ENCODE results near the gene MYT1. TPM values are rescaled to one million over a fixed set of nuclear protein-coding genes. Genes with fewer than 3 reads are reported as not detected.
"Not testable (repeated sequence)": the region's sequence is repeated elsewhere in the genome, so short reads cannot be mapped to it uniquely, and the experiment has no call there.

MYT1 gene
- total RNA-seq, 4 donors from 2014 or later, result 0.34 TPM; not detected in 3

DNA sequence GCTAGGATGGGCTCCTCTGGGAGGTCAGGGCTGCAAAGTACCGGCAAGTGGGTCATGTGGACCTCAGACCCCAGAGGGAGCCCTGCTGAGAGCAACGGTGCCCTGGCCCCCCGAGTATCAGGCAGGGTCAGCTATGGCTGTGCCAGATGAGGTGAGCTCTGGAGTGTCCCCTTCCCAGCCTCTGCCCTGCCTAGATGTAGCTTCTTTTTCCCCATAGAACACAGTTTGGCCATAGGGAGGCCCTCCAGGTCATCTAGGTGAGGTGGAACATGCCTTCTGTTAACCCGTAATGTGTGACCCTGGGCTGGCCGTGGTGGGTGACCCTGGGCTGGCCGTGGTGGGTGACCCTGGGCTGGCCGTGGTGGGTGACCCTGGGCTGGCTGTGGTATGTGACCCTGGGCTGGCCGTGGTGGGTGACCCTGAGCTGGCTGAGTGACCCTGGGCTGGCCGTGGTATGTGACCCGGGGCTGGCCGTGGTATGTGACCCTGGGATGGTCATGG is 70.1 kb downstream of the MYT1 start:
- Histone ChIP-seq H3K36me3 (no peaks in the 10 kb centered on the region), H3K27ac (no peak overlapping the region), H3K4me3 (no peak overlapping the region), H3K9me3 (no peaks in the 10 kb centered on the region), H3K4me1 (peaks cover 6% of the 10 kb centered on the region), H3K27me3 (no peaks in the 10 kb centered on the region)
- no peak for DNase-seq (ENCODE audit: low spot score in 2 of 2)
- TF ChIP-seq EP300 (IDR thresholded peaks at IDR 0.05), result no peak
- 79% methylated on average over 2 of the region's 11 CpGs for WGBS

DNA sequence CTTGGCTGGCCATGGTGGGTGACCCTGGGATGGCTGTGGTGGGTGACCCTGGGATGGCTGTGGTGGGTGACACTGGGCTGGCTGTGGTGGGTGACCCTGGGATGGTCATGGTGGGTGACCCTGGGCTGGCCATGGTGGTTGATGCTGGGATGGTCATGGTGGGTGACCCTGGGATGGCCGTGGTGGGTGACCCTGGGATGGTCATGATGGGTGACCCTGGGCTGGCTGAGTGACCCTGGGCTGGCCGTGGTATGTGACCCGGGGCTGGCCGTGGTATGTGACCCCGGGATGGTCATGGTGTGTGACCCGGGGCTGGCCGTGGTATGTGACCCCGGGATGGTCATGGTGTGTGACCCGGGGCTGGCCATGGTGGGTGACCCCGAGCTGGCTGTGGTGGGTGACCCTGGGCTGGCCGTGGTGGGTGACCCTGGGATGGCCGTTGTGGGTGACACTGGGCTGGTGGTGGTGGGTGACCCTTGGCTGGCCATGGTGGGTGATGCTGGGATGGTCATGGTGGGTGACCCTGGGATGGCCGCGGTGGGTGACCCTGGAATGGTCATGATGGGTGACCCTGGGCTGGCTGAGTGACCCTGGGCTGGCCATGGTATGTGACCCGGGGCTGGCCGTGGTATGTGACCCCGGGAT is 70.8 kb downstream of the MYT1 start:
- H3K36me3 ChIP-seq; H3K27me3 ChIP-seq; DNase-seq (ENCODE audit: low spot score in 2 of 2); H3K9me3 ChIP-seq; H3K4me1 ChIP-seq; H3K4me3 ChIP-seq; H3K27ac ChIP-seq: not testable (repeated sequence)
- 98% methylated on average over 8 of the region's 17 CpGs for WGBS

DNA sequence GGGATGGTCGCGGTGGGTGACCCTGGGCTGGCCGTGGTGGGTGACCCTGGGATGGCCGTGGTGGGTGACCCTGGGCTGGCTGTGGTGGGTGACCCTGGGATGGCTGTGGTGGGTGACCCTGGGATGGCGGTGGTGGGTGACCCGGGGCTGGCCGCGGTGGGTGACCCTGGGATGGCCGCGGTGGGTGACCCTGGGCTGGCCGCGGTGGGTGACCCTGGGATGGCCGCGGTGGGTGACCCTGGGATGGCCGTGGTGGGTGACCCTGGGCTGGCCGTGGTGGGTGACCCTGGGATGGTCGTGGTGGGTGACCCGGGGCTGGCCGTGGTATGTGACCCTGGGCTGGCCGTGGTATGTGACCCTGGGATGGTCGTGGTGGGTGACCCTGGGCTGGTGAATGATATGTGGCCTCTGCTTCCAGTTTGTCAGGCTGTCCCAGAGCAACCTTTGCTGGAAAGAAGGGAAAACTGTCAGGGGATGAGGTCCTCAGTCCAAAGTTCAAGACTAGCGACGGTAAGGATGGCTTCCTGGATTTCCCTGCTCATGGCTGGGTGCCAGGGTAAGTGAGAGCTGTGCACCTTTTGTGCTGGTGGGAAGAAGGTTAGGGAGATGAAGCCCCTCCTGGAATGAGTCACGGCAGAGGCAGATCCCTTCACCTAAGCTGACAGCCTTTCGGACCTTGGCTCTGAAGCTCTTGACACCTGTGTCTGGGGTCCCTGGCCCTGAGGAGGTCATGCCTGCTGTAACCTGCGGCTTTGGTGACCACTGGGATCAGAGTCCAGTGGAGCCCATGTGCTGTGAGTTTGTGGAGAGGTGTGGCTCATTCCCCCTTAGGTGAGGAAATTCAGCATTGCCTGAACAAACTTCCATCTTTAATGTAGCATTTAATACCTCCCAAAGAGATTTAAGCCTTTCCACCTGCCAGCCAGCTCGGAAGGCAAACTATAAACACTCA is 72.2 kb downstream of the MYT1 start:
- no peaks in the 10 kb centered on the region for H3K4me1 ChIP-seq
- 85% methylated on average over 14 of the region's 27 CpGs for WGBS
- H3K27ac ChIP-seq, result no peak overlapping the region
- H3K4me3 ChIP-seq, result no peak overlapping the region
- H3K27me3 ChIP-seq, result no peaks in the 10 kb centered on the region
- no peak for DNase-seq (ENCODE audit: low spot score in 2 of 2)
- TF ChIP-seq POLR2A (IDR thresholded peaks at IDR 0.05), result no peak
- no peaks in the 10 kb centered on the region for H3K36me3 ChIP-seq
- no peaks in the 10 kb centered on the region for H3K9me3 ChIP-seq

DNA sequence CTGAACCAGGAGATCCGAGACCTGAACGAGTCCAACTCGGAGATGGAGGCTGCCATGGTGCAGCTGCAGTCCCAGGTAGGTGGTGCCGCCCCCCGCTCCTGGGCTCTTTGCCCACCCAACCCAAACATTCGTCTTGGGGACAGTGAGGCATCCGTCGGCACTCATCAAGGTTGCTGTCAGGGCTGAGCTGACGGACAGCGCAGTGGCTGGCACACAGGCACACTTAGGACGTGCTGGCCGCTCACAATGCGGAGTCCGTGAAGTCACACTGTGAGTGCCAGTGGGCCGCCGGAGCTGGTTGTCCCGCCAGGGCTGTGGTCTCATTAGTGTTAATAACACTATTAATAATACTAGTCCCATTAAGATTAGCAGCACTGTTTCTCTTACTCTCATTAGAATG is 73.1 kb downstream of the MYT1 start:
- H3K4me3 ChIP-seq, result no peak overlapping the region
- no peak overlapping the region for H3K27ac ChIP-seq
- no peaks in the 10 kb centered on the region for H3K9me3 ChIP-seq
- no peaks in the 10 kb centered on the region for H3K4me1 ChIP-seq
- TF ChIP-seq POLR2A (IDR thresholded peaks at IDR 0.05) (no peak), EP300 (IDR thresholded peaks at IDR 0.05) (no peak), POLR2AphosphoS5 (IDR thresholded peaks at IDR 0.05) (no peak)
- TF ChIP-seq, protein P1, sequence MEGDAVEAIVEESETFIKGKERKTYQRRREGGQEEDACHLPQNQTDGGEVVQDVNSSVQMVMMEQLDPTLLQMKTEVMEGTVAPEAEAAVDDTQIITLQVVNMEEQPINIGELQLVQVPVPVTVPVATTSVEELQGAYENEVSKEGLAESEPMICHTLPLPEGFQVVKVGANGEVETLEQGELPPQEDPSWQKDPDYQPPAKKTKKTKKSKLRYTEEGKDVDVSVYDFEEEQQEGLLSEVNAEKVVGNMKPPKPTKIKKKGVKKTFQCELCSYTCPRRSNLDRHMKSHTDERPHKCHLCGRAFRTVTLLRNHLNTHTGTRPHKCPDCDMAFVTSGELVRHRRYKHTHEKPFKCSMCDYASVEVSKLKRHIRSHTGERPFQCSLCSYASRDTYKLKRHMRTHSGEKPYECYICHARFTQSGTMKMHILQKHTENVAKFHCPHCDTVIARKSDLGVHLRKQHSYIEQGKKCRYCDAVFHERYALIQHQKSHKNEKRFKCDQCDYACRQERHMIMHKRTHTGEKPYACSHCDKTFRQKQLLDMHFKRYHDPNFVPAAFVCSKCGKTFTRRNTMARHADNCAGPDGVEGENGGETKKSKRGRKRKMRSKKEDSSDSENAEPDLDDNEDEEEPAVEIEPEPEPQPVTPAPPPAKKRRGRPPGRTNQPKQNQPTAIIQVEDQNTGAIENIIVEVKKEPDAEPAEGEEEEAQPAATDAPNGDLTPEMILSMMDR (IDR thresholded peaks at IDR 0.05), result no peak
- H3K27me3 ChIP-seq, result no peaks in the 10 kb centered on the region
- 90% methylated on average over 17 of the region's 17 CpGs for WGBS
- no peak for DNase-seq (ENCODE audit: low spot score in 2 of 2)
- no peaks in the 10 kb centered on the region for H3K36me3 ChIP-seq

DNA sequence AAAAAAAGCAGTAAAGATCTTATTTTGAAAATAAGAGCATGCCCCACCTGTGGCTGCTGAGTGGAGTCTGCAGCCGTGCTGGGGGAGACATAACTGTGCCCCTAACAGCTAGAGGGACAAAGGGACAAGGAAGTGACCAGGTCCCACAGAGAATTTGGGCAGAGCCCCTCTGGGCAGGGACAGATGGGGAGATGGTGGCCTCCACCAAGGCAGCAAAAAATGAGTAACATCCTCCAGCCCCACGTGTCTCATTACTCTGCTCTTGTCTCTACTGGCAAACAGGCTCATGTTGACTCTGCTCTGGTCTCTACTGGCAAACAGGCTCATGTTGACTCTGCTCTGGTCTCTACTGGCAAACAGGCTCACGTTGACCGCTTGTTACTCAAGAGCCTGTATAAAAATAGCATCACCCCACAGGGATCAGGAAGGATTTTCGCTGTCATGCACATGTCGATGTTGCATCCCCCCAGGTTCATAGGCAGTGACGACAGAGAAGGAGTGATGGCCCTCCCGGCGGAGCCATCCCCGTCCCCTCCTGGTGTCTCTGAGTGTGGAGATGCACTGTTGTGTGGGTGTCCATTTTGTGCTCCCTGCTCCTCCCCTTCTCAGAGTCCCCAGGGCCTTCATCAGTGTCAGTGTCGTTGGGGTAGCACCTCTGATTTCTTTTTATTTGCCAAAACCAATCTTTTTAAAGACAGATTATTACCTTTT is 74.0 kb downstream of the MYT1 start:
- DNase-seq (ENCODE audit: low spot score in 2 of 2), result no peak
- no peaks in the 10 kb centered on the region for H3K36me3 ChIP-seq
- WGBS, result 65% methylated on average over 11 of the region's 11 CpGs
- no peaks in the 10 kb centered on the region for H3K4me1 ChIP-seq
- no peak overlapping the region for H3K27ac ChIP-seq
- TF ChIP-seq POLR2AphosphoS5 (IDR thresholded peaks at IDR 0.05) (no peak), EP300 (IDR thresholded peaks at IDR 0.05) (no peak)
- TF ChIP-seq, protein P1 (IDR thresholded peaks at IDR 0.05), result no peak
- no peak overlapping the region for H3K4me3 ChIP-seq
- no peaks in the 10 kb centered on the region for H3K9me3 ChIP-seq
- H3K27me3 ChIP-seq, result peaks cover 4% of the 10 kb centered on the region

DNA sequence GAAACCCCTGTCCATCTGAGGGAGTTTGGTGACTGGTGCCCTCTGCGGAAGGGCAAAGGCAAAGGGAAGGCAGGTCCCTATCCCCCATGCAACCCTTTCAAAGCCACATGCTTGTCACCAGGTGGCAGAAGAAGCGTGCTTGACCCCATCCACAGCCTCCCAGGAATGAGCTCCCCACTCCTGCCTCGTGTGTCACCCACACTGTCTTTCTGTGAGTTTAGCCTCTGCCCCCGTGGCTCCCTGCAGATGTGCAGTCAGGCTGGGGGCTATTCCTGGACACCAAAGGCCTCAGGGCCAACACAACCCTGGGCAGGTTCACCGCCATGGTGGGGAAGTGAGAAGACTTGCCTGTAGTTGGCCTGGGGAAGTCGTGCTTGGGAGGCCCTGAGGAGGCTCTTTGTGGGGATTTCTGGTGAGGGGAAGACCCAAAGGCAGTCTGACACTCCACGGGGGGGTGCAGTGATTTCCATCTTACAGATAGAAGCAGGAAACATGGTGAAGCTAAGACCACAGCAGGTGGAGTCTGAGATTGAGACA is 74.7 kb downstream of the MYT1 start:
- no peaks in the 10 kb centered on the region for H3K36me3 ChIP-seq
- no peak overlapping the region for H3K4me3 ChIP-seq
- WGBS, result 65% methylated on average over 6 of the region's 7 CpGs
- H3K27me3 ChIP-seq, result peaks cover 4% of the 10 kb centered on the region
- no peak for TF ChIP-seq EP300 (IDR thresholded peaks at IDR 0.05)
- TF ChIP-seq, protein P1 (IDR thresholded peaks at IDR 0.05), result no peak
- H3K27ac ChIP-seq, result no peak overlapping the region
- H3K4me1 ChIP-seq, result no peaks in the 10 kb centered on the region
- H3K9me3 ChIP-seq, result no peaks in the 10 kb centered on the region
- DNase-seq (ENCODE audit: low spot score in 2 of 2), result no peak
